ENCODE measurements around the gene PPP1R18.
A peak's percentile ranks its signal among the peaks of the same experiment; 100 is the strongest.

PPP1R18 gene

DNA sequence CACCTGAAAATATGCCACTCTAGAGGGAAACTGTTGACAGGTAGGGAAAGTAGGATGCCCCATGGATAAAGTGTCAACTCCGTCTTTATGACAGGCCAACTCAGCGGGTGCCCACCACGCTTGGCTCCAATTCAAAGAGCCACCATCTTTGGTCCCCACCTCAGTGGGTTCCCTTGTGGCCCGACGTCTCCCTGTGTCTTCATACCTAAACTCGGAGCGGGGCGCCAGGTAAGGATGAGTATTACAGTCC lies 30.4 kb upstream of the PPP1R18 start:
- Histone ChIP-seq H3K36me3 (ENCODE audit: control insufficient read depth, insufficient read depth, low read length) (peaks cover 9% of the 10 kb centered on the region), H3K27ac (ENCODE audit: low read depth, low read length) (peak overlapping the region; percentile 33), H4K5ac (ENCODE audit: low read length) (no peak overlapping the region), H3K4me1 (ENCODE audit: control insufficient read depth, low read depth, low read length) (peaks cover 2% of the 10 kb centered on the region), H3K79me1 (ENCODE audit: low read length) (peaks cover 4% of the 10 kb centered on the region), H3K4ac (ENCODE audit: low read depth, low read length) (peak overlapping the region; percentile 72), H4K8ac (ENCODE audit: low read depth, low read length) (no peak overlapping the region), H3K4me3 (ENCODE audit: low read length) (peak overlapping the region; percentile 65), H3K27me3 (ENCODE audit: insufficient read depth, low read length, poor library complexity) (no peaks in the 10 kb centered on the region), H3K56ac (ENCODE audit: low read length) (peak overlapping the region; percentile 89), H2BK15ac (replicated peaks; ENCODE audit: low read depth) (no peak overlapping the region), H3K4me2 (ENCODE audit: low read length) (peak overlapping the region; percentile 67), H2AK5ac (ENCODE audit: low read length) (peak overlapping the region; percentile 92), H3K23ac (ENCODE audit: low read length) (peak overlapping the region; percentile 32), H2BK5ac (ENCODE audit: low read length) (peak overlapping the region; percentile 21), H3K9ac (ENCODE audit: low read length) (peak overlapping the region; percentile 78), H3K79me2 (ENCODE audit: control insufficient read depth, insufficient read depth, low read length) (peaks cover 18% of the 10 kb centered on the region), H2BK120ac (ENCODE audit: low read depth, low read length) (no peak overlapping the region), H3K18ac (ENCODE audit: low read length) (peak overlapping the region; percentile 72)
- no peak for DNase-seq
- WGBS (ENCODE audit: extremely low coverage, insufficient coverage, low lambda C conversion rate) = no CpG with 5 or more reads among the region's 8 CpGs

DNA sequence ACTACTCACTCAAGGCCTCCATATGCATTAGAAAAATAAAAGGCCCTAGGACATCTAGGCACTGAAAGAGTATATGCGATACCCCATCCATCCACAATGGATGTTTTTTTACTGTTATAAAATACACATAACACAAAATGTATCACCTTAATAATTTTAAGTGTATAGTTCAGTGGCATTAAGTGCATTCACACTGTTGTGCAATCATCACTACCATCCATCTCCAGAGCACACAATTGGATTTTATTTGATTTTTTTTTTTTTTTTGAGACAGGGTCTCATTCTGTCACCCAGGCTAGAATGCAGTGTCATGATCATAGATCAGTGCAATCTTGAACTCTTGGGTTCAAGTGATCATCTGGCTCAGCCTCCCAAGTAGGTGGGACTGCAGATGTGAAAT lies 27.8 kb upstream of the PPP1R18 start:
- H2BK15ac ChIP-seq (replicated peaks; ENCODE audit: low read depth) = no peak overlapping the region
- H2AK5ac ChIP-seq (ENCODE audit: low read length) = no peak overlapping the region
- H3K27me3 ChIP-seq (ENCODE audit: insufficient read depth, low read length, poor library complexity) = no peaks in the 10 kb centered on the region
- H3K23ac ChIP-seq (ENCODE audit: low read length) = no peak overlapping the region
- no peak overlapping the region for H4K8ac ChIP-seq (ENCODE audit: low read depth, low read length)
- H4K5ac ChIP-seq (ENCODE audit: low read length) = no peak overlapping the region
- no CpG with 5 or more reads among the region's 1 CpG for WGBS (ENCODE audit: extremely low coverage, insufficient coverage, low lambda C conversion rate)
- peaks cover 9% of the 10 kb centered on the region for H3K36me3 ChIP-seq (ENCODE audit: control insufficient read depth, insufficient read depth, low read length)
- no peak overlapping the region for H3K18ac ChIP-seq (ENCODE audit: low read length)
- no peak overlapping the region for H2BK120ac ChIP-seq (ENCODE audit: low read depth, low read length)
- H3K27ac ChIP-seq (ENCODE audit: low read depth, low read length) = no peak overlapping the region
- H3K79me2 ChIP-seq (ENCODE audit: control insufficient read depth, insufficient read depth, low read length) = peaks cover 4% of the 10 kb centered on the region
- no peak overlapping the region for H3K4me2 ChIP-seq (ENCODE audit: low read length)
- H3K56ac ChIP-seq (ENCODE audit: low read length) = no peak overlapping the region
- H3K4ac ChIP-seq (ENCODE audit: low read depth, low read length) = no peak overlapping the region
- no peak overlapping the region for H3K4me3 ChIP-seq (ENCODE audit: low read length)
- no peak for DNase-seq
- no peak overlapping the region for H2BK5ac ChIP-seq (ENCODE audit: low read length)
- peaks cover 2% of the 10 kb centered on the region for H3K4me1 ChIP-seq (ENCODE audit: control insufficient read depth, low read depth, low read length)
- H3K79me1 ChIP-seq (ENCODE audit: low read length) = peaks cover 4% of the 10 kb centered on the region
- H3K9ac ChIP-seq (ENCODE audit: low read length) = no peak overlapping the region

GRCh38 chr6:30712441-30712945 lies 26.0 kb upstream of the PPP1R18 start:
- no peak overlapping the region for H3K18ac ChIP-seq (ENCODE audit: low read length)
- no peak overlapping the region for H3K4me3 ChIP-seq (ENCODE audit: low read length)
- no CpG with 5 or more reads among the region's 7 CpGs for WGBS (ENCODE audit: extremely low coverage, insufficient coverage, low lambda C conversion rate)
- H4K8ac ChIP-seq (ENCODE audit: low read depth, low read length) = no peak overlapping the region
- DNase-seq = no peak
- H3K9ac ChIP-seq (ENCODE audit: low read length) = no peak overlapping the region
- H3K23ac ChIP-seq (ENCODE audit: low read length) = no peak overlapping the region
- H2BK120ac ChIP-seq (ENCODE audit: low read depth, low read length) = no peak overlapping the region
- peaks cover 4% of the 10 kb centered on the region for H3K79me2 ChIP-seq (ENCODE audit: control insufficient read depth, insufficient read depth, low read length)
- no peak overlapping the region for H3K27ac ChIP-seq (ENCODE audit: low read depth, low read length)
- H2BK5ac ChIP-seq (ENCODE audit: low read length) = no peak overlapping the region
- H3K4ac ChIP-seq (ENCODE audit: low read depth, low read length) = no peak overlapping the region
- no peak overlapping the region for H4K5ac ChIP-seq (ENCODE audit: low read length)
- H3K4me2 ChIP-seq (ENCODE audit: low read length) = no peak overlapping the region
- H3K79me1 ChIP-seq (ENCODE audit: low read length) = peaks cover 4% of the 10 kb centered on the region
- H2AK5ac ChIP-seq (ENCODE audit: low read length) = no peak overlapping the region
- peaks cover 9% of the 10 kb centered on the region for H3K36me3 ChIP-seq (ENCODE audit: control insufficient read depth, insufficient read depth, low read length)
- H2BK15ac ChIP-seq (replicated peaks; ENCODE audit: low read depth) = no peak overlapping the region
- H3K27me3 ChIP-seq (ENCODE audit: insufficient read depth, low read length, poor library complexity) = no peaks in the 10 kb centered on the region
- H3K4me1 ChIP-seq (ENCODE audit: control insufficient read depth, low read depth, low read length) = peaks cover 2% of the 10 kb centered on the region
- no peak overlapping the region for H3K56ac ChIP-seq (ENCODE audit: low read length)

DNA sequence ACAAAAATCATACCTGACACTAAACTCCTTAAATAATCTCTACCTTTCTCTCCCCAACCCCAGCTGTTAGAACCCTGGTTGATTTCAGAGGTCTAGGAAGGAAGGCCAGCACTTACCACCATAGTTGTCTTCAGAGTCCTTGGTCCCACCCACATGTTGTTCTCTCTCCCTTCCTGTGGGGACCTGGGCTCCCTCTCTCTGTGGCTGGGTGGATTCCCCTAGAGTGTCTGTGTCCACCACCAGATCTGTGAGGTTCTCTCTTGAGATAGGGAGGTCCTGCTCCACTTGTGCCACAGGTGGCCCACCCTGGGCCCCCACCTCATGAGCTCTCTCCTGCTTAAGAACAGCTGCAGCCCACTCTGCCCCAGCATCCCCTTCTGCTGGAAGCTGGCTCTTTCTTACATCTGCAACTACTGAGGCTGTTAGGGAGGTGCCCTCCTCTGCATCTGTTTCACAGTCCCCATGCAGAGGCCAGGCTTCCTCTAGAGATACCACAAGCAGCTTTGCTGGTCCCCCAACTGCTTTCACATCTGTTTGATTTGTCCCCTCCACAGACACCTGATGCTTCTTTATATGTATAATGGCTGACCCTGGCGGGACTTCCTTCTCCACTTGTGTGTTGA lies 25.4 kb upstream of the PPP1R18 start:
- peaks cover 9% of the 10 kb centered on the region for H3K36me3 ChIP-seq (ENCODE audit: control insufficient read depth, insufficient read depth, low read length)
- H3K56ac ChIP-seq (ENCODE audit: low read length) = no peak overlapping the region
- H2BK5ac ChIP-seq (ENCODE audit: low read length) = no peak overlapping the region
- H3K79me1 ChIP-seq (ENCODE audit: low read length) = peaks cover 4% of the 10 kb centered on the region
- peaks cover 2% of the 10 kb centered on the region for H3K4me1 ChIP-seq (ENCODE audit: control insufficient read depth, low read depth, low read length)
- no peak overlapping the region for H4K5ac ChIP-seq (ENCODE audit: low read length)
- DNase-seq = no peak
- H3K27ac ChIP-seq (ENCODE audit: low read depth, low read length) = no peak overlapping the region
- no peaks in the 10 kb centered on the region for H3K27me3 ChIP-seq (ENCODE audit: insufficient read depth, low read length, poor library complexity)
- H2AK5ac ChIP-seq (ENCODE audit: low read length) = no peak overlapping the region
- no peak overlapping the region for H2BK15ac ChIP-seq (replicated peaks; ENCODE audit: low read depth)
- no CpG with 5 or more reads among the region's 1 CpG for WGBS (ENCODE audit: extremely low coverage, insufficient coverage, low lambda C conversion rate)
- no peak overlapping the region for H4K8ac ChIP-seq (ENCODE audit: low read depth, low read length)
- no peak overlapping the region for H3K9ac ChIP-seq (ENCODE audit: low read length)
- H3K4me3 ChIP-seq (ENCODE audit: low read length) = no peak overlapping the region
- no peak overlapping the region for H3K4ac ChIP-seq (ENCODE audit: low read depth, low read length)
- no peak overlapping the region for H3K4me2 ChIP-seq (ENCODE audit: low read length)
- H3K23ac ChIP-seq (ENCODE audit: low read length) = no peak overlapping the region
- H2BK120ac ChIP-seq (ENCODE audit: low read depth, low read length) = no peak overlapping the region
- no peak overlapping the region for H3K18ac ChIP-seq (ENCODE audit: low read length)
- peaks cover 4% of the 10 kb centered on the region for H3K79me2 ChIP-seq (ENCODE audit: control insufficient read depth, insufficient read depth, low read length)

GRCh38 chr6:30709101-30709868 lies 22.8 kb upstream of the PPP1R18 start:
- Histone ChIP-seq H2BK120ac (ENCODE audit: low read depth, low read length) (no peak overlapping the region), H3K9ac (ENCODE audit: low read length) (no peak overlapping the region), H3K27me3 (ENCODE audit: insufficient read depth, low read length, poor library complexity) (no peaks in the 10 kb centered on the region), H3K4me2 (ENCODE audit: low read length) (no peak overlapping the region), H3K79me2 (ENCODE audit: control insufficient read depth, insufficient read depth, low read length) (no peaks in the 10 kb centered on the region), H2BK15ac (replicated peaks; ENCODE audit: low read depth) (no peak overlapping the region), H3K4ac (ENCODE audit: low read depth, low read length) (no peak overlapping the region), H3K79me1 (ENCODE audit: low read length) (no peaks in the 10 kb centered on the region), H4K5ac (ENCODE audit: low read length) (no peak overlapping the region), H2AK5ac (ENCODE audit: low read length) (no peak overlapping the region), H3K56ac (ENCODE audit: low read length) (no peak overlapping the region), H4K8ac (ENCODE audit: low read depth, low read length) (no peak overlapping the region), H3K18ac (ENCODE audit: low read length) (no peak overlapping the region), H3K27ac (ENCODE audit: low read depth, low read length) (no peak overlapping the region), H2BK5ac (ENCODE audit: low read length) (no peak overlapping the region), H3K36me3 (ENCODE audit: control insufficient read depth, insufficient read depth, low read length) (peaks cover 9% of the 10 kb centered on the region), H3K23ac (ENCODE audit: low read length) (no peak overlapping the region), H3K4me1 (ENCODE audit: control insufficient read depth, low read depth, low read length) (no peaks in the 10 kb centered on the region), H3K4me3 (ENCODE audit: low read length) (no peak overlapping the region)
- DNase-seq = no peak
- WGBS (ENCODE audit: extremely low coverage, insufficient coverage, low lambda C conversion rate) = no CpG with 5 or more reads among the region's 2 CpGs

Measured in mesendoderm (in vitro differentiated cells).